Peyer's patch (tissue), 4 donors: ENCODE results near the gene MRPS35.

ENCODE experiments used
- CTCF ChIP-seq, 6 experiments: fragments of 450-650 bp in 4 of 6; fragments of 200-600 bp in 2 of 6; sonication (generic) in 1 of 6; IDR thresholded peaks; one replicate each; pipeline ENCODE4 v1.5.1; 2017 to 2019; ENCODE audit warnings: antibody characterized with exemption in 6 of 6, mild to moderate bottlenecking in 3 of 6, moderate library complexity in 1 of 6
- POLR2A ChIP-seq, 2 donors: fragments of 450-650 bp; IDR thresholded peaks; one replicate each; pipeline ENCODE4 v1.5.1; 2017; ENCODE audit warnings: antibody characterized with exemption in 2 of 2, mild to moderate bottlenecking in 2 of 2, moderate library complexity in 2 of 2

- TF ChIP-seq POLR2A (IDR thresholded peaks at IDR 0.05) (no peak), CTCF (IDR thresholded peaks at IDR 0.05) (no peak)
Measured at GRCh38 chr12:27696864-27697564, 13.6 kb upstream of the MRPS35 start.
